ENCODE results near the gene SCN5A.

The SCN5A gene

GRCh38 chr3:38649500-38650247 lies at the start of gene SCN5A:
Gene SCN5A, minus strand, starts transcription at chr3:38649687. Its CDS starts 16,380 bp downstream, at chr3:38633307.
- H3K27me3 ChIP-seq = peaks cover 67% of the 10 kb centered on the region

DNA sequence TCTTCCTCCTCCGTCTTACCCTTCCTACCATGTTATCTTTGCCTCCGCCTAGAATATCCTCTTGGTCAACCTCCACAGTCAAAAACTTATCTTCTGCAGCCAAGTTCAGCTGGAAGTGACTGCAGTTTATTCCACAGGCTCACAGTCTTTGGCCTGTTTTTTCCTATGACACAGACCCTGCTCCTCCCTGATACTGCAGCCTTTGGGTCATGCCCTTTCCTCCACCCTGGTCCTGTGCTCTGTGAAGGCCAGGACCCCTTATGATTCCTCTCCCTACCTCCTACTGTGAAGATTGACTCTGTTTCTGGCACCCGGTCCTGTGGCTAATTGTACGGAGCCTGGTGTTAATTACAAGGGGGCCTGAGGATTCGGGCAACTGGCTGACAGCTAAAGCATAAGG lies 49.3 kb upstream of the SCN5A start:
- H3K4me1 ChIP-seq (ENCODE audit: control insufficient read depth in 1 of 2, insufficient read depth in 1 of 2, low read depth in 1 of 2, low read length in 1 of 2) = no peaks in the 10 kb centered on the region
- TF ChIP-seq, protein P1, sequence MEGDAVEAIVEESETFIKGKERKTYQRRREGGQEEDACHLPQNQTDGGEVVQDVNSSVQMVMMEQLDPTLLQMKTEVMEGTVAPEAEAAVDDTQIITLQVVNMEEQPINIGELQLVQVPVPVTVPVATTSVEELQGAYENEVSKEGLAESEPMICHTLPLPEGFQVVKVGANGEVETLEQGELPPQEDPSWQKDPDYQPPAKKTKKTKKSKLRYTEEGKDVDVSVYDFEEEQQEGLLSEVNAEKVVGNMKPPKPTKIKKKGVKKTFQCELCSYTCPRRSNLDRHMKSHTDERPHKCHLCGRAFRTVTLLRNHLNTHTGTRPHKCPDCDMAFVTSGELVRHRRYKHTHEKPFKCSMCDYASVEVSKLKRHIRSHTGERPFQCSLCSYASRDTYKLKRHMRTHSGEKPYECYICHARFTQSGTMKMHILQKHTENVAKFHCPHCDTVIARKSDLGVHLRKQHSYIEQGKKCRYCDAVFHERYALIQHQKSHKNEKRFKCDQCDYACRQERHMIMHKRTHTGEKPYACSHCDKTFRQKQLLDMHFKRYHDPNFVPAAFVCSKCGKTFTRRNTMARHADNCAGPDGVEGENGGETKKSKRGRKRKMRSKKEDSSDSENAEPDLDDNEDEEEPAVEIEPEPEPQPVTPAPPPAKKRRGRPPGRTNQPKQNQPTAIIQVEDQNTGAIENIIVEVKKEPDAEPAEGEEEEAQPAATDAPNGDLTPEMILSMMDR (IDR thresholded peaks at IDR 0.05) = no peak
- H3K4me3 ChIP-seq (ENCODE audit: low read depth in 1 of 2, low read length in 1 of 2) = no peak overlapping the region
- peaks cover 9% of the 10 kb centered on the region for H3K27me3 ChIP-seq
- no peaks in the 10 kb centered on the region for H3K36me3 ChIP-seq
- no peaks in the 10 kb centered on the region for H3K9me3 ChIP-seq
- H3K27ac ChIP-seq = no peak overlapping the region

More at GRCh38 chr3:38649500-38650247, at the start of gene SCN5A:
- no peaks in the 10 kb centered on the region for H3K9me3 ChIP-seq
- no peak within 1 kb of the TSS for H3K27ac ChIP-seq
- TF ChIP-seq, protein P1 (IDR thresholded peaks at IDR 0.05) = no peak
- H3K4me1 ChIP-seq (ENCODE audit: control insufficient read depth in 1 of 2, insufficient read depth in 1 of 2, low read depth in 1 of 2, low read length in 1 of 2) = peaks cover 37 to 38% of the 10 kb centered on the region in 2 experiments
- no peaks in the 10 kb centered on the region for H3K36me3 ChIP-seq
- peak within 1 kb of the TSS; percentile 46 to 53 for H3K4me3 ChIP-seq (ENCODE audit: low read depth in 1 of 2, low read length in 1 of 2)

- no peaks in the 10 kb centered on the region for H3K36me3 ChIP-seq
- H3K27ac ChIP-seq = no peak overlapping the region
- no peaks in the 10 kb centered on the region for H3K9me3 ChIP-seq
- peaks cover 5% of the 10 kb centered on the region for H3K27me3 ChIP-seq
- no peaks in the 10 kb centered on the region for H3K4me1 ChIP-seq (ENCODE audit: control insufficient read depth in 1 of 2, insufficient read depth in 1 of 2, low read depth in 1 of 2, low read length in 1 of 2)
- TF ChIP-seq, protein P1 (IDR thresholded peaks at IDR 0.05) = no peak
- H3K4me3 ChIP-seq (ENCODE audit: low read depth in 1 of 2, low read length in 1 of 2) = no peak overlapping the region
Measured at GRCh38 chr3:38698061-38698460, 48.6 kb upstream of the SCN5A start.

DNA sequence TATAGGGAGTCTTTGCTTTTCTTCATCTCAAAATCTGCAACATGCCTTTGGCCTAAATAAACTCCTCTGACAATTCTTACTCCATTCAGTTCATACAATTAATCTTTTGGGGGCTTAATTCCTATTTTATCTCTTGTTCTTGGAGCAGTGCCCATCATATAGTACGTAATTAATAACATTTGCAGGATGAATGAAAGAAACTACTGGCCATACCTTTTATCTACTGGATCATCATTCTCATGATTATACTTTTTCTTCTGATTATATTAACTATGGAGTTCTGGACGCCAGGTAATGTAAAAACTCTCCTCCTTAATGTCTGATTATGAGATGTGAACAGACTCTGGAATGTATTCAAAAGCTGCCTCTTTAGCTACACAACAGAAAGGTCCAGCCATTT lies 46.5 kb upstream of the SCN5A start:
- Histone ChIP-seq H3K27ac (no peak overlapping the region), H3K9me3 (no peaks in the 10 kb centered on the region), H3K27me3 (no peaks in the 10 kb centered on the region), H3K4me3 (ENCODE audit: low read depth in 1 of 2, low read length in 1 of 2) (no peak overlapping the region), H3K4me1 (ENCODE audit: control insufficient read depth in 1 of 2, insufficient read depth in 1 of 2, low read depth in 1 of 2, low read length in 1 of 2) (no peaks in the 10 kb centered on the region), H3K36me3 (no peaks in the 10 kb centered on the region)
- TF ChIP-seq, protein P1 (IDR thresholded peaks at IDR 0.05) = no peak

GRCh38 chr3:38690185-38690584 lies 40.7 kb upstream of the SCN5A start:
- H3K27me3 ChIP-seq = no peaks in the 10 kb centered on the region
- no peak overlapping the region for H3K4me3 ChIP-seq (ENCODE audit: low read depth in 1 of 2, low read length in 1 of 2)
- H3K27ac ChIP-seq = no peak overlapping the region
- no peaks in the 10 kb centered on the region for H3K9me3 ChIP-seq
- TF ChIP-seq, protein P1 (IDR thresholded peaks at IDR 0.05) = no peak
- no peaks in the 10 kb centered on the region for H3K36me3 ChIP-seq
- H3K4me1 ChIP-seq (ENCODE audit: control insufficient read depth in 1 of 2, insufficient read depth in 1 of 2, low read depth in 1 of 2, low read length in 1 of 2) = peaks cover 11 to 13% of the 10 kb centered on the region in 2 experiments

Measured in neutrophil (primary cell).